DND-41 (cell line): ENCODE data around the gene SOX8.

ENCODE experiments used
- ATAC-seq: fragments of 200-7000 bp; cut with Tn5 transposase; 3 replicates; pipeline ENCODE4 v1.9.1; 2021; ENCODE audit warnings: low read depth; ENCODE audit not compliant: insufficient read depth
- DNase-seq: peaks from one replicate; pipeline ENCODE4 v3.0.0-alpha.2; 2020
- H2AFZ ChIP-seq: 2 replicates; pipeline ENCODE4 v1.6.0; 2012; ENCODE audit warnings: low read depth, low read length
- H3K27ac ChIP-seq: 2 replicates; pipeline ENCODE4 v1.5.1; 2012; ENCODE audit warnings: low read length, inconsistent platforms
- H3K27me3 ChIP-seq: fragments of 200-600 bp; sonication (generic); 2 replicates; pipeline ENCODE4 v1.6.0; 2012; ENCODE audit warnings: low read length, mild to moderate bottlenecking, inconsistent platforms; ENCODE audit not compliant: insufficient read depth, poor library complexity
- H3K36me3 ChIP-seq: 2 replicates; pipeline ENCODE4 v1.5.1; 2012; ENCODE audit warnings: low read length, inconsistent platforms; ENCODE audit not compliant: insufficient read depth
- H3K4me1 ChIP-seq: 2 replicates; pipeline ENCODE4 v1.5.1; 2012; ENCODE audit warnings: mild to moderate bottlenecking, low read length; ENCODE audit not compliant: insufficient read depth
- H3K4me2 ChIP-seq: 2 replicates; pipeline ENCODE4 v1.6.0; 2012; ENCODE audit warnings: mild to moderate bottlenecking, moderate library complexity, low read length, inconsistent platforms; ENCODE audit not compliant: insufficient read depth
- H3K4me3 ChIP-seq, 2 experiments: fragments of 200-600 bp in 1 of 2; shearing (Covaris generic) in 1 of 2; 2 replicates each; pipeline ENCODE4 v1.5.1; 2012 to 2016; ENCODE audit warnings: inconsistent platforms in 2 of 2, low read length in 2 of 2, mild to moderate bottlenecking in 2 of 2, low read depth in 1 of 2, moderate library complexity in 1 of 2
- H3K79me2 ChIP-seq: 2 replicates; pipeline ENCODE4 v1.6.0; 2012; ENCODE audit warnings: low read length, inconsistent platforms; ENCODE audit not compliant: insufficient read depth
- H3K9ac ChIP-seq: 2 replicates; pipeline ENCODE4 v1.6.0; 2012; ENCODE audit warnings: low read depth, mild to moderate bottlenecking, inconsistent platforms, low read length, moderate library complexity
- H3K9me3 ChIP-seq: 2 replicates; pipeline ENCODE4 v1.5.1; 2012; ENCODE audit warnings: low read length, moderate library complexity, mild to moderate bottlenecking, inconsistent platforms; ENCODE audit not compliant: insufficient read depth, severe bottlenecking
- H4K20me1 ChIP-seq: 2 replicates; pipeline ENCODE4 v1.6.0; 2012; ENCODE audit warnings: low read length; ENCODE audit not compliant: insufficient read depth
- CTCF ChIP-seq: IDR thresholded peaks from 2 replicates; pipeline ENCODE4 v1.5.1; 2012; ENCODE audit warnings: borderline replicate concordance, low read length, moderate library complexity, mild to moderate bottlenecking; ENCODE audit not compliant: poor library complexity, severe bottlenecking; ENCODE audit errors: extremely low read depth
- EZH2 ChIP-seq: IDR thresholded peaks from 3 replicates; pipeline ENCODE4 v1.6.1; 2012; ENCODE audit warnings: borderline replicate concordance, low read depth, mild to moderate bottlenecking, moderate library complexity, low read length, inconsistent platforms; ENCODE audit not compliant: severe bottlenecking

SOX8 gene

GRCh38 chr16:987906-988305 lies 6.3 kb downstream of the SOX8 start:
- no peaks in the 10 kb centered on the region for H3K79me2 ChIP-seq

GRCh38 chr16:988471-989353 lies 7.1 kb downstream of the SOX8 start:
- no peak overlapping the region for H3K9ac ChIP-seq
- DNase-seq (no peak), ATAC-seq (no peak)
- no peak overlapping the region for H3K27ac ChIP-seq
- no peak overlapping the region for H3K4me2 ChIP-seq
- H3K36me3 ChIP-seq = no peaks in the 10 kb centered on the region
- H3K9me3 ChIP-seq = no peaks in the 10 kb centered on the region
- no peak overlapping the region for H3K4me3 ChIP-seq
- H2AFZ ChIP-seq = no peak overlapping the region
- H4K20me1 ChIP-seq = no peaks in the 10 kb centered on the region; the same call in 1 of the 2 replicates
- H3K4me1 ChIP-seq = no peaks in the 10 kb centered on the region
- no peak for TF ChIP-seq CTCF
- no peaks in the 10 kb centered on the region for H3K27me3 ChIP-seq
- H3K79me2 ChIP-seq = no peaks in the 10 kb centered on the region

More at GRCh38 chr16:987906-988305, 6.3 kb downstream of the SOX8 start:
- Histone ChIP-seq H3K36me3 (no peaks in the 10 kb centered on the region), H3K4me2 (no peak overlapping the region), H3K9me3 (no peaks in the 10 kb centered on the region), H3K4me3 (no peak overlapping the region), H3K9ac (no peak overlapping the region), H3K27me3 (no peaks in the 10 kb centered on the region), H3K27ac (no peak overlapping the region), H2AFZ (no peak overlapping the region), H3K4me1 (no peaks in the 10 kb centered on the region), H4K20me1 (no peaks in the 10 kb centered on the region; the same call in 1 of the 2 replicates)
- TF ChIP-seq CTCF = no peak
- no peak for TF ChIP-seq EZH2
- ATAC-seq = no peak
- DNase-seq = no peak

- no peak for DNase-seq
- Histone ChIP-seq H3K4me3 (no peak overlapping the region), H3K27me3 (no peaks in the 10 kb centered on the region), H3K4me2 (no peak overlapping the region), H3K79me2 (no peaks in the 10 kb centered on the region), H2AFZ (no peak overlapping the region), H3K9me3 (peaks cover under 1% of the 10 kb centered on the region), H4K20me1 (no peaks in the 10 kb centered on the region; the same call in 1 of the 2 replicates), H3K4me1 (no peaks in the 10 kb centered on the region), H3K9ac (no peak overlapping the region), H3K27ac (no peak overlapping the region), H3K36me3 (no peaks in the 10 kb centered on the region)
- ATAC-seq = no peak
- TF ChIP-seq EZH2 (no peak), CTCF (no peak)
Observed at GRCh38 chr16:989354-989814, 7.8 kb downstream of the SOX8 start.
